NCI-H526 treated with DMSO at 0.1 percent for 48 hours (cell line): Measurements from ENCODE around the gene SMYD5.

Experiments
- DNase-seq: peaks from one replicate; lab custom pipeline; 2025; lab: John Stamatoyannopoulos, UW

The SMYD5 gene

GRCh38 chr2:73238976-73239375, 24.9 kb downstream of the SMYD5 start:
- no peak for DNase-seq

GRCh38 chr2:73239776-73240175, 25.7 kb downstream of the SMYD5 start:
- DNase-seq = no peak

GRCh38 chr2:73243884-73244570, 30.0 kb downstream of the SMYD5 start:
- no peak for DNase-seq

- no peak for DNase-seq
Measured at GRCh38 chr2:73244580-73244979, 30.5 kb downstream of the SMYD5 start.

GRCh38 chr2:73246850-73247249, 32.8 kb downstream of the SMYD5 start:
- no peak for DNase-seq

GRCh38 chr2:73249636-73250035, 35.6 kb downstream of the SMYD5 start:
- DNase-seq = no peak

- DNase-seq = no peak
Measured at GRCh38 chr2:73250872-73251846, 37.1 kb downstream of the SMYD5 start.

GRCh38 chr2:73252238-73253027, 38.4 kb downstream of the SMYD5 start:
- no peak for DNase-seq

GRCh38 chr2:73253400-73253799, 39.4 kb downstream of the SMYD5 start:
- no peak for DNase-seq

GRCh38 chr2:73253901-73254300, 39.9 kb downstream of the SMYD5 start:
- no peak for DNase-seq

GRCh38 chr2:73254343-73255006, 40.4 kb downstream of the SMYD5 start:
- no peak for DNase-seq

GRCh38 chr2:73255007-73255644, 41.1 kb downstream of the SMYD5 start:
- no peak for DNase-seq

GRCh38 chr2:73255907-73256617, 42.0 kb downstream of the SMYD5 start:
- DNase-seq = no peak

GRCh38 chr2:73256618-73256922, 42.5 kb downstream of the SMYD5 start:
- DNase-seq = no peak

GRCh38 chr2:73257021-73257420, 43.0 kb downstream of the SMYD5 start:
- DNase-seq = no peak

GRCh38 chr2:73257425-73258125, 43.5 kb downstream of the SMYD5 start:
- no peak for DNase-seq

GRCh38 chr2:73258186-73258912, 44.3 kb downstream of the SMYD5 start:
- no peak for DNase-seq

GRCh38 chr2:73258913-73259215, 44.8 kb downstream of the SMYD5 start:
- no peak for DNase-seq

- no peak for DNase-seq
Measured at GRCh38 chr2:73259276-73259675, 45.2 kb downstream of the SMYD5 start.
